Activated CD4-positive, alpha-beta T cell treated with anti-CD3 and anti-CD28 coated beads for 48 hours (primary cell): Measurements from ENCODE around the gene KLHL7.

ENCODE experiments used
- DNase-seq: peaks from one replicate; pipeline ENCODE4 v3.0.0-alpha.2; 2020

The KLHL7 gene, protein sequence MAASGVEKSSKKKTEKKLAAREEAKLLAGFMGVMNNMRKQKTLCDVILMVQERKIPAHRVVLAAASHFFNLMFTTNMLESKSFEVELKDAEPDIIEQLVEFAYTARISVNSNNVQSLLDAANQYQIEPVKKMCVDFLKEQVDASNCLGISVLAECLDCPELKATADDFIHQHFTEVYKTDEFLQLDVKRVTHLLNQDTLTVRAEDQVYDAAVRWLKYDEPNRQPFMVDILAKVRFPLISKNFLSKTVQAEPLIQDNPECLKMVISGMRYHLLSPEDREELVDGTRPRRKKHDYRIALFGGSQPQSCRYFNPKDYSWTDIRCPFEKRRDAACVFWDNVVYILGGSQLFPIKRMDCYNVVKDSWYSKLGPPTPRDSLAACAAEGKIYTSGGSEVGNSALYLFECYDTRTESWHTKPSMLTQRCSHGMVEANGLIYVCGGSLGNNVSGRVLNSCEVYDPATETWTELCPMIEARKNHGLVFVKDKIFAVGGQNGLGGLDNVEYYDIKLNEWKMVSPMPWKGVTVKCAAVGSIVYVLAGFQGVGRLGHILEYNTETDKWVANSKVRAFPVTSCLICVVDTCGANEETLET

DNA sequence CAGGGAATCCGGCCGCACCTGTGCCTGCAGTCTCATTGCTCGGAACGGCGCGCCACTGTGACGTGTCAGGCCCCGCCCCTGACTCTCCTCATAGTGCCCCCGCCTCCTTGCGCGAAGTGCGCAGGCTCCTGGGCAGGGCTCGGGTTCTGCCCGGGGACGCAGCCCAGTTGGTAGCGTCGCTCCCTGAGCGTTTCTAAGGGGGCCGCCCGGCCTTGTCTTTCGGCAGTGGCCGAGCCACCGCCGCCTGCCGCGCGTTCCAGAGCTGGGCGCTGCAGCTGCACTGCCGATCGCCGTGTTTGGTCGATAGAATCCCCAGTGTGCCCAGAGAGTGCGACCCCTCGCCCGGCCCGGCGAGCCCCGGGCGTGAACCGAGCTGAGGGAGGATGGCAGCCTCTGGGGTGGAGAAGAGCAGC lies at the start of gene KLHL7:
Gene KLHL7 (plus strand): TSS at position 142 of the 413 bp plus-strand sequence. CDS start 242 bp downstream, at position 384.
- peak; percentile 98 for DNase-seq

- DNase-seq: no peak
Observed at GRCh38 chr7:23058408-23059096, 47.0 kb upstream of the KLHL7 start.

- no peak for DNase-seq
Observed at GRCh38 chr7:23061327-23061726, 44.3 kb upstream of the KLHL7 start.

GRCh38 chr7:23062452-23062851 lies 43.1 kb upstream of the KLHL7 start:
- no peak for DNase-seq

DNA sequence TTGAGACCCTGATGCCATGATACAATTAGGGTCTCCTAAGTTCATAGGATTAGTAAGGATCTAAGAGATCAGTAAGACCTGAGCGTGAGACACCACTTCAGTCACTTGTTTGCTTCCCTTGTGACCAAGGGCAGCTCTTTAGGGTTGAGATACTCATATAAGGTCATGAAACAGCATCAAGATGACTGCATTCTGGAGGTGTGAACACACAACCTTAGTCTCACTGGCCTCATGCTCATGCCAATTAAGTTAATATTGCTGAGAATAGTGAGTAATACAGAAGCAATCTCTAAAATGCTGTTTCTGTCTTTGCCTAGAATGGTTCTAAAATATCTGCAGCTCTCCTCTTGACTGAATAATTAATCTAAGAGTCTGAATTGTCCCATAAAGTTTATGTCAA lies 39.6 kb upstream of the KLHL7 start:
- no peak for DNase-seq

- DNase-seq: no peak
Observed at GRCh38 chr7:23067271-23067670, 38.3 kb upstream of the KLHL7 start.

DNA sequence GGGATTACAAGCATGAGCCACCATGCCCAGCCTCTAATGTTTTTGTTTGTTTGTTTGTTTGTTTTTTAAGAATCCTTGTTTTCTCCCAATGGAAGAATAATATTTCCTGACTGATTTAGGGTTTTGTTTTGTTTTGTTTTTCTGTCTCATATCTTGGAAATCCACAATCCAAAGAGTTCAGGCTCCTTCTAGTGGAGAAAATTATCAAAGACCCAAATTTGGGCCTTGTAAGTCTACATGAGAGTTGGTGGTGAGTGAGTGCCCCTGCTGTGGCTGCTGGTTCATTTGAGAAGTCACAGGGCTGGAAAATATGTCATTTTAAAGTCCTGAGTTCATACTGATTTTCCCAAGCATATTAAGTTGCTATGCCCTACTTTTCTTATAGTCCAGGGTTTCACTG lies 33.5 kb upstream of the KLHL7 start:
- no peak for DNase-seq

DNA sequence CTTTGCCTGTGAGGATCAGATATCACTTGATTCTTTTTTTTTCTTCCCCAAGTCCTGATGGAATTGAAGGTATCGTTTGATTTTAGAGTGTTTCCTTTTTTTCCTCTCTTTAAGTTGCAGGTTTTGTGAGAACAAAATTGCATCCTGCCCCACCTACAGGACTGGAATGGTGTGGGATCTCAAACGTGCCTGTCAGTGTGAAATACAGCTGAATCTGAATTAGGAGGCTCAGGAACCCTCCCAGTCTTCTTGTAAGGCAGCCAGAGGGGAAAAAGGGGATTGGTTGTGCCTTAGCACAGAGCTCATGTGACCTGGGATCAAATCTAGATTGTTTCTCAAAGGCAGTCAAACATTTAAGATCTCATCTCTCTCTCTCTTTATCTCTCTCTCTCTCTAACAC lies 32.7 kb upstream of the KLHL7 start:
- DNase-seq: no peak

DNA sequence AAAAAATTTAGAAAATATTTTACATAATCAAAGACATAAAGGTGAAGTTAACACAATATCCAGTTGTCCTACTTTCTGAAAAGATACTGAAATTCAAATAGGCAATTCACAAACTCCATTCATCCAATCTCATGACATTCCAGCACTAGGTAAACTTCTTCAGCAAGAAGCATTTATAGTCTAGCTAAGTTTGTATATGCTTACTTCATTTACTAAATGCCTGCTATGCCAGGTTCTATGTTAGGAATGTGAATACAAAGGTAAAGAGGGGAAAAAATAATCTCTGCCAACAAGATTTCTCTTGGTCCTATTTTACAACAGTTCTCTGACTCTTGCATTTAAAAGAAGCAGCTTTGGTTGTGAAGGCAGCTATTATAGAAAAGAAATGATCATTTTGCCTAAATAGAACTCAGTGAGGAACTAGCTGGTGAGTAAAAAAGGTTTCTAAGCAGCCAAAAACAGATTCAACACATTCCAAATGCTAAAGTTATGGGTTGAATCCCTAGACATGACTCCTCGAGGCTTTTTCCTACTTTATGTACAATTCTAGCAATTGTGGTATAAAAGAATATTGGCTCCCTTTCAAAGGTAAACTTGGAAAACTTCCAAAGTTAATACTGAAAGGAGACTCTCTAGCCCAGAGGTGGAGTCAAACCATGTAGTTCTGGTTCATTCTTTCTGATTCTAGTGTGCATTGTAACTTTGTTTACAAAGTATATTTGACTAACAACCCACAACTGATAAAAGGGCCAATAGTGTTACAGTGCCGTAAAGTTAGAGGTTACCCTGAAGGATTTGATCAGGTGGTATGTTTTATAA lies 30.9 kb upstream of the KLHL7 start:
- no peak for DNase-seq

- no peak for DNase-seq
Observed at GRCh38 chr7:23075571-23075970, 30.0 kb upstream of the KLHL7 start.

GRCh38 chr7:23076772-23077171 lies 28.8 kb upstream of the KLHL7 start:
- no peak for DNase-seq

DNA sequence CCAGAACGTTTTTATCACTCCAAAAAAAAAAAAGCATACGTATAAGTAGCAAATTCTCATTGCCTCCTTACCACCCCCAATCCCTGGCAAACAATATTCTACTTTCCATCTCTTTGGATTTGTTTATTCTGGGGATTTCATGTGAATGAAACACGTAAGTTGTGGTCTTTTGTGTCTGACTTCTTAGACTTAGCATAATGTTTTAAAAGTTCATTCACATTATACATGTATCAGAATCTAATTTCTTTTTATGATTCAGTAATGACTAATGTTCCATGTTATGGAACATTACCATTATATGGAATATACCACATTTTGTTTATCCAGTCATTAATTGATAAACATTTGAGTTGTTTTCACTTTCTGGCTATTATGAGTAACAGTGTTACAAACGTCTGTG lies 12.5 kb upstream of the KLHL7 start:
- no peak for DNase-seq

DNA sequence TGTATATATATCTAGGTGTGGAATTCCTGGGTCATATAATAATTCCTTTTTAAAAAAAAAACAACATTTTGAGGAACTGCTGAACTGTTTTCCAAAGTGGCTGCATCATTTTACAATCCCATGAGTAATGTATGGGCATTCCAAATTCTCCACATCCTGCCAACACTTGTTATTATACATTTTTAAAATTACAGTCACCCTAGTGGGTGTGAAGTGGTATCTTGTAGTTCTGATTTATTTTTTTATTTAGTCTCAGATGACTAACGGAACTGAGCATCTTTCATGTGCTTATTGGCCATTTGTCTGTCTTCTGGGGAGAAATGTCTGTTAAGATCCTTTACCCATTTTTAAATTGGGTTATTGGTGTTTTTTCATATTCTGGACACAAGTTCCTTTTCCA lies 12.0 kb upstream of the KLHL7 start:
- DNase-seq: no peak

- no peak for DNase-seq
Observed at GRCh38 chr7:23096518-23097290, 8.9 kb upstream of the KLHL7 start.

GRCh38 chr7:23098029-23098428 lies 7.6 kb upstream of the KLHL7 start:
- DNase-seq: no peak

DNA sequence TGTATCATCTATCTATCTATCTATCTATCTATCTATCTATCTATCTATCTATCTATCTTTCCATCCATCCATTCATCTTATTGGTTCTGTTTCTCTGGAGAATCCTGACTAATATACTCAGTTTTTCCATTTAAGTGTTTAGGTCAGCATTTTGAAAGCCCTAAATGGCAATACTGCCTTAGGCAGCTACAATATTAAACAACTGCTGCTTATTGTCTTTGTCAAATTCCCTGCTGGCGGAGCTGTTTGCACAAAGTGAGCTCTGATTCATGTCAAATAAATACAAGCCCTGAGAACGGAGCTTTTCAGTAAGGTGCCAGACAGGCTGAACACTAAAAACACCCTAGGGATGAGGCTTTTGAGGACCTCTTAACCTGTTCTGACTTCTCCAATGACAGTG lies 7.1 kb upstream of the KLHL7 start:
- DNase-seq: no peak

GRCh38 chr7:23100697-23101096 lies 4.9 kb upstream of the KLHL7 start:
- DNase-seq: no peak

- DNase-seq: no peak
Observed at GRCh38 chr7:23105086-23105643, 420 bp upstream of the KLHL7 start.

DNA sequence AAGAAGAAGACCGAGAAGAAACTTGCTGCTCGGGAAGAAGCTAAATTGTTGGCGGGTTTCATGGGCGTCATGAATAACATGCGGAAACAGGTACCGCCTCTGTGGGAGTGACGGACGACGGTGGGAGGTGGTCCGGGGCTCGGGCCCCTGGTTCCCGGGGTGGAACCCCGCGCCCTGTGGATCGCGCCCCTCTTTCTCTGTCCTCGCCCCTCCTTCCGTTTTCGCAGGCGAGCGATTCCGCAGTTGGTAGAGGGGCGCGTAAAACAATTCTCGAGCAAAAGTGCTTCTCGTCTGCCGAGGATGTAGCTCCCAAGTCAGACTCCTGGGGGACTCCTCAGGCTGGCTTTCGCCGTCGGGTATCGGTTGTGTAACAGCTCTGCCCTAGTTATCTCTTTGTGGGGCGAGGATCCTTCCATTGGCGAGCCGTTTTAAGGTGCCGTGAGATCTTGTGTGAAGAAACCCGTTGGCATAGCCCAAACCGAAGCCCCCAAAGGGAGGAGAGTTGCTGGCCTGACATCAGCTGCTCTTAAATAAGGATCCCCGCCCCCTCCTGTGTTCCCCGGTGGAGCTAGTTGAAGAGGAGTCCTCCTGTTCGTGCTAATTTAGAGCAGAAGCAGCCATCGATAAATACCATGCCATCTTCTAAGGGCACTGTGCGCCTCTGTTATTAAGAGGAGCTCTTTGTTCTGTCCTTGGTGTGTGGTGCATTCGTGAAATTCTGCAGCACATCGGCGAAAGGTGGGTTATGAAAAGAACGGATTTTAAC lies 655 bp downstream of the KLHL7 start:
- peak; percentile 49 for DNase-seq

- DNase-seq: no peak
Observed at GRCh38 chr7:23106823-23107663, 1.5 kb downstream of the KLHL7 start.
